Hematopoietic multipotent progenitor cell treated with erythropoietin and hydrocortisone succinate and interleukin-3 and kit ligand, for 8 days (in vitro differentiated cells): ENCODE measurements around the gene MAPKBP1.

Source experiments
- DNase-seq: peaks from one replicate; pipeline ENCODE4 v3.0.0-alpha.2; 2015

MAPKBP1 gene

GRCh38 chr15:41873711-41874110 is 99.4 kb downstream of the MAPKBP1 start:
- no peak for DNase-seq

DNA sequence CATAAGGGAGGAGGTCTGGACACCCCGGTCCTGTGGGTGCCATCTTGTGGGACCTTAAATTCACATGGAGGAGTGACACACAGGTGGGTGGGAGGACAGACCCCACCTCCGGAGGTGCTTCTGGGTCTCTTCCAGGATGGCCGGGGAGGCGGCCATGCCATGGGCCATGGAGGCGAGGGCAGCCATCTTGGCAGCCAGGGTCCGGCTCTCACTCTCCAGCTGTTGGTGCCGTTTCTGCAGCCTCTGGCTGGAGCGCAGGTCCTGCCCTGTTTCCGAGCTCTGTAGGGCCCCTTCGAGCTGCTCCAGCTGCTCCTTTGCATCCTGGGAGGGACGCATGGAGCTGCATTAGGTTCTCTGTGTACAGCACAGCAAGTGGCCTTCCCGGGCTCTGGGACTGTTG is 100.5 kb downstream of the MAPKBP1 start:
- DNase-seq = no peak

DNA sequence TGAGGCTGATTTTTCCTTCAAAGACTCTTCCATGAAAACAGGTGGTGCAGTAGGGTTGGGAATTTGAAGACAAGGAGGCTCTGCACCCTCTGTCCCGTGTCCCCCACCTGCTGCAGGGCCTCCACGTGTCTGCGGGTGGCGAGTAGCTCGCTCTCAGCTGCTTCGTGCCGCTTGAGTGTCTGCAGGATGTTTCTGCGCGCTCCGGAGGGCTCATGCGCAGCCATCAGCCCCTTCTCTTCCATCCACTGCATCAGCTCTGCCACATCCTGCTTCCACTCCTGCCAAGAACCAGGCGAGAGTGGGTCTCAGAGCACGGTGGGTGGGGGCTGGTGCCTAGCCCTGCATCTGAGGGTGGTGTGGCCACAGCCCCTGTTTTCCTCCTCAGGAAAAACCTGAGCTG is 101.7 kb downstream of the MAPKBP1 start:
- DNase-seq = no peak

- no peak for DNase-seq
These were observed 102.4 kb downstream of the MAPKBP1 start for GRCh38 chr15:41876689-41877088.
